Jurkat, Clone E6-1 (cell line): ENCODE results near the gene LZTS2.

Experiments
- DNase-seq: peaks from one replicate; pipeline ENCODE4 v3.0.0-alpha.2; 2011; ENCODE audit warnings: low read depth, low spot score
- H3K4me3 ChIP-seq: 2 replicates; pipeline ENCODE4 v1.5.1; 2011; ENCODE audit warnings: mild to moderate bottlenecking, low read length, control low read depth, moderate library complexity

Gene LZTS2

DNA sequence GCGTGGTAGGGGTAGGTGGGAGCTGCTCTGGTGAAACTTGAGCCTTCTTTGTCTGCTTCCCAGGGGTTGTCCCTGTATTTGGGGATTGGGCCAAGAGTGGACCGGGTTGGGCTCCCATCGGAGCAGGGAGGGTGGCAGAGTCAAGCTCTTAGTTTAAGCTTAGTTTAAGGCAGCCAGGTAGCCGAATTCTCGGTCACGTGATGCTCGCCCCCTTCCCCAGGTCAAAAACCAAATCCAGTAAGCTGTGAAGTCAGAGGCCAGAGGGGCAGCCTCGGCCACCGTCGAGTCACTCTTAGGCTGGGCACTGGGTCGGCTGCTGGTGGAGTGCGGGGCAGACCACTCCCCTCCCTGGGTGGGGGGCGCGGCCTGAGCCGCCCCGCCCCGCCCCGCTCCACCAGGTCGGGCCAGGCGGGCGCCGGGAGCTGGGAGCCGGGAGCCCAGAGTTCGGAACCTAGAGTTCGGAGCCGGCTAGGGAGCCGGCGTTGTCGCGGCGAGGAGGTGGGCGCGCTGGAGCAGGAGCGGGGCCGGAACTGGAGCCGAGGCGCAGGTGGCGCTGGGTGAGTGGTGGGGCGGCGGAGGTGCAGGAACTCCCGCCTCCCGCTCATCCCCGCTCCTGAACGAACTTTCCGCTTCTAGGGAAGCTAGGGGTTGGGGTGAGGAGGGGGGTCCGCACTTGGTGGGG lies 2.8 kb upstream of the LZTS2 start:
- H3K4me3 ChIP-seq = peak overlapping the region; percentile 65
- no peak for DNase-seq

DNA sequence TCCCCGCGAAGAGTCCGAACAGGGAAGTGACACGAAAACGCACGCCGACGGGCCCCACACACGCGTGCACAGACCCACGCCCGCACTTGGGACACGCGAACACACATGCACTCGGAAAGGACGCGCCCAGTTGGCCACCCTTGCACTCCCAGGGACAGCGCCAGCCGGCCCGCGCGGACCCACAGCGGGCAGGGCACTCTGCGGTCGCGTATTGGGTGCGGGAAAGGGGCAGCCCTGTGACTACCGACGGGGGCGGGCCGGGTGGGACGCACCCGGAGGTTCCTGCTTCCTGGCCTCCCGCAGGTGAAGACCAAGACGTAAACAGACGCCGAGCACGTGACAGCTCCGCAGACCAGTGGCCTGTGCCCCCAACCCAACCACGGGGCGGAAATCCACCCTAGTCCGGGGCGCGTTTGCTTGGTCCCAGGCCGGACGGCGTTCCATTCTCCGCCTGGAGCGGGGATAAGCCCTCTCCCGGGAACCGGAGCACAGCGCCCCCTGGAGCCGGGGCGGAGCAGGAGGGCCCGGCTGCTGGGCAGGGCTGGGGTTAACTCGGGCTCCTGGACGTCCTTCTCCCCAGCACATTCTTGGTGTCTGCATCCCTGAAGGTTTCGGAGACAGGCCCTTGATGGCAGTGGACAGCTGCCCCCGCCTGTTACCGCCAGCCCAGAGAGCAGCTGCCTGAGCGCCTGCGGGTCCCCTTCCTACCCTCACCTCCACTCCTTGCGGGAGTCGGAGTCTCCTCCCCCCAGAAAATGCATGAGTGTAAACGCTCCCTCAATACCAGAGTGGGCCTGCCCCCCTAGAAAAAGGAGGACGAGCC lies 2.0 kb upstream of the LZTS2 start:
- H3K4me3 ChIP-seq = peak overlapping the region; percentile 65
- DNase-seq = no peak

- no peak for DNase-seq
- H3K4me3 ChIP-seq = peak overlapping the region; percentile 65
These were observed 1.2 kb upstream of the LZTS2 start for GRCh38 chr10:100998183-100998990.

- peak overlapping the region; percentile 65 for H3K4me3 ChIP-seq
- DNase-seq = no peak
These were observed 442 bp upstream of the LZTS2 start for GRCh38 chr10:100998991-100999741.

DNA sequence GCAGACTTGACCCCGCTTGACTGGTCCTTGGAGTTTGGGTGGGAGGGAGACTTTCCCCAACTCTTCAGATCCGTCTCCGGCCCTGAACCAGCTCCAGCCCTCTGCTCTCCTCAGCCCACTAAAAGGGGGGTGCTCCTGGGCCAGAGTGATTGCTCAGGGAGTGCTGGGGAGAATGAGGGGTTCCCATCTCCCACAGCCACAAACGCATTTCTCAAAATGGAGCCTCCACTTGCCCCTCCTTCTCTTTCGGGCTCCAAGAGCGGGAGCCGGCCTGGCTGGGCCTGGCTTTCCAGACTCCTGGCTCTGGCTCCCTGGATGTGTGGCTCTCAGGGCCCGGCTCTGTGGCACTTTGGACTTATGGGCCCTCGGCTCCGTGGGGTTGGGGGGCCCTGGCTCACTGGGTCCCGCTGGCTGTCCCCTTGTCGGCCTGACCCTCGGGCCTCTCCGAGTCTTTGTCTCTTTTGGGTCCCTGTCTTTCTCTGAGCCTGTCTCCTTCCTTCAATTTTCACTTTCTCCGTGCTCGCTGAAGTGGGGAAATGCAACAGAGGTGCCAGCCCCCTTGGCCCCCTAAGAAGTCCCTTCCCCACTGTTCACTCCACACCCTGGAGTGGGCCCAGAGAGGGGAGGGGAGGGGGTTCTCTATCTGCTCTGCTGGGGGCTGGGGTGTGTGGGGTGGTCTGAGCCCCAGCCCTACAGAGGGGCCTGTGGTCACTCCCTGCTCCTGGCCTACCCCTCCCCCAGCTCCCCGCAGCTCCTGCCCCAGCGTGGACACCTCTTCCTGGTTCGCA lies 713 bp downstream of the LZTS2 start:
- H3K4me3 ChIP-seq = peak overlapping the region; percentile 40
- DNase-seq = no peak

GRCh38 chr10:101000915-101001658 lies 1.5 kb downstream of the LZTS2 start:
- no peak for DNase-seq
- no peak overlapping the region for H3K4me3 ChIP-seq

DNA sequence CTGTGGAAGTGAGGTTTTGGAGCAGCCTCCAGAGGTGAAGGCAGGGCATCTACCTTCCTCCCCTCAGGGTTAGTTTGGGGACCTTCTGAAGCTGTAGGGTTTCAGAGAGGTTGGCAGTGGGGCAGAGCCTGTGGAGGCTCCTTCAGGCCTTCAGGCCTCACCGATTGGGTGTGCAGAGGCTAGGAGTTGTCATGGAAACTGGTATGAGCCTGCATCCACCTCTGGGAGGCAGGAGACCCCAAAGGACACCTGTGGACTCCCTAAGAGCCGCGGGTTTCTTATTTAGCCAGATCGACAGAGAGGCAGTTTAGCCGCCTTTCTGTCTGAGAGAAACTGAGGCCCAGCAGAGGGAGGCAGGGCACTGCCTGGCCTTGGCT lies 2.0 kb downstream of the LZTS2 start:
- no peak for DNase-seq
- H3K4me3 ChIP-seq = no peak overlapping the region

DNA sequence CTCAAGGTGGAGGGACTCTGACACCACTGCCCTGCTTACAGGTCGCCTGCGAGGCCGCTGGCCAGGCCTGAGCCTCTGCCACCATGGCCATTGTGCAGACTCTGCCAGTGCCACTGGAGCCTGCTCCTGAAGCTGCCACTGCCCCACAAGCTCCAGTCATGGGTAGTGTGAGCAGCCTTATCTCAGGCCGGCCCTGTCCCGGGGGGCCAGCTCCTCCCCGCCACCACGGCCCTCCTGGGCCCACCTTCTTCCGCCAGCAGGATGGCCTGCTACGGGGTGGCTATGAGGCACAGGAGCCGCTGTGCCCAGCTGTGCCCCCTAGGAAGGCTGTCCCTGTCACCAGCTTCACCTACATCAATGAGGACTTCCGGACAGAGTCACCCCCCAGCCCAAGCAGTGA lies 2.8 kb downstream of the LZTS2 start:
- DNase-seq = no peak
- no peak overlapping the region for H3K4me3 ChIP-seq

DNA sequence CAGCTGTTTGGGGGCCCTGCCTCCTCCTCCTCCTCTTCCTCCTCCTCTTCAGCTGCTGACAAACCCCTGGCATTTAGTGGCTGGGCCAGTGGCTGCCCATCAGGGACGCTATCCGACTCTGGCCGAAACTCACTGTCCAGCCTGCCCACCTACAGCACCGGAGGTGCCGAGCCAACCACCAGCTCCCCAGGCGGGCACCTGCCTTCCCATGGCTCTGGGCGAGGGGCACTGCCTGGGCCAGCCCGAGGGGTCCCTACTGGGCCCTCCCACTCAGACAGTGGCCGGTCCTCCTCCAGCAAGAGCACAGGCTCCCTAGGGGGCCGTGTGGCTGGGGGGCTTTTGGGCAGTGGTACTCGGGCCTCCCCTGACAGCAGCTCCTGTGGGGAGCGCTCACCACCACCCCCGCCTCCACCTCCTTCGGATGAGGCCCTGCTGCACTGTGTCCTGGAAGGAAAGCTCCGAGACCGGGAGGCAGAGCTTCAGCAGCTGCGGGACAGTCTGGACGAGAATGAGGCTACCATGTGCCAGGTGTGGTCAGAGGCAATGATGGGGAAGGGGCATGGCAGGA lies 4.1 kb downstream of the LZTS2 start:
- DNase-seq = no peak
- H3K4me3 ChIP-seq = no peak overlapping the region

DNA sequence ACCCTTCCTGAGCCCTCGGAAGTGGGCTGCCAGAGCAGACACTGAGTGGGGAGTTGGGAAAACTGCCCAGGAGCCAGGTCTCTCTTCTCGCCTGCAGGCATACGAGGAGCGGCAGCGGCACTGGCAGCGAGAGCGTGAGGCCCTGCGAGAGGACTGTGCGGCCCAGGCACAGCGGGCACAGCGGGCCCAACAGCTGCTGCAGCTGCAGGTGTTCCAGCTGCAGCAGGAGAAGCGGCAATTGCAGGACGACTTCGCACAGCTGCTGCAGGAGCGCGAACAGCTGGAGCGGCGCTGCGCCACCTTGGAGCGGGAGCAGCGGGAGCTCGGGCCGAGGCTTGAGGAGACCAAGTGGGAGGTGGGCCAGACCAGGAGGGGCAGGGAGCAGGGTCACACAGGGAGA lies 5.8 kb downstream of the LZTS2 start:
- H3K4me3 ChIP-seq = no peak overlapping the region
- DNase-seq = no peak

GRCh38 chr10:101005869-101006567 lies 6.4 kb downstream of the LZTS2 start:
- no peak overlapping the region for H3K4me3 ChIP-seq
- DNase-seq = no peak

GRCh38 chr10:101006593-101007098 lies 7.0 kb downstream of the LZTS2 start:
- H3K4me3 ChIP-seq = no peak overlapping the region
- DNase-seq = no peak

DNA sequence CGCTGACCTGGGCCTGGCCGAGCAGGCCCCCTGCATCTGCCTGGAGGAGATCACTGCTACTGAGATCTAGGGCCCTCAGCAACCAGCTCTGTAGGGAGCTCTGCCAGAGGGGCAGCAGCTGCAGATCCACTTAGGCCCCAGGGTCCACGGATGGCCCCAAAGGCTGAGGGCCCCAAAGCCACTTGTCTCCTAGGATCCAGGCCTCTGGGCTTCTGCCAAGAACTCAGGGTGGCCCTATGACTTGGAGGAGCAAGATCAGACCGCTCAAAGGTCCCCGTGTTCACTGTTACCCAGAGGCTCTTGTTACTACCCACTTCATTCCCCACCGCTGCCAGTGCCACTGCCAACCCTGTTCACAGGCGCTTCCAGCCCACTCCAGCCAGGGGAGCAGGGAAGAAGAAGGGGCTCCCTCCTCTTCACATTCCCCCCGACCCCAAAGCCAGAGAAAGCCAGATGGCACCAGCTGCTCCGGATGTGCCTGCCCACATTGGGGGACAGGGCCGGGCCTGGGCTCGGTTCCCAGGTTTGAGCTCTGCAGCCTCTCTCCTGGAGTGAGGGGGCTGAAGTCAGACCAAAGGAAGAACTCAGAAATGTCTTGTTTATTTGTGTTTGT lies 7.6 kb downstream of the LZTS2 start:
- no peak for DNase-seq

DNA sequence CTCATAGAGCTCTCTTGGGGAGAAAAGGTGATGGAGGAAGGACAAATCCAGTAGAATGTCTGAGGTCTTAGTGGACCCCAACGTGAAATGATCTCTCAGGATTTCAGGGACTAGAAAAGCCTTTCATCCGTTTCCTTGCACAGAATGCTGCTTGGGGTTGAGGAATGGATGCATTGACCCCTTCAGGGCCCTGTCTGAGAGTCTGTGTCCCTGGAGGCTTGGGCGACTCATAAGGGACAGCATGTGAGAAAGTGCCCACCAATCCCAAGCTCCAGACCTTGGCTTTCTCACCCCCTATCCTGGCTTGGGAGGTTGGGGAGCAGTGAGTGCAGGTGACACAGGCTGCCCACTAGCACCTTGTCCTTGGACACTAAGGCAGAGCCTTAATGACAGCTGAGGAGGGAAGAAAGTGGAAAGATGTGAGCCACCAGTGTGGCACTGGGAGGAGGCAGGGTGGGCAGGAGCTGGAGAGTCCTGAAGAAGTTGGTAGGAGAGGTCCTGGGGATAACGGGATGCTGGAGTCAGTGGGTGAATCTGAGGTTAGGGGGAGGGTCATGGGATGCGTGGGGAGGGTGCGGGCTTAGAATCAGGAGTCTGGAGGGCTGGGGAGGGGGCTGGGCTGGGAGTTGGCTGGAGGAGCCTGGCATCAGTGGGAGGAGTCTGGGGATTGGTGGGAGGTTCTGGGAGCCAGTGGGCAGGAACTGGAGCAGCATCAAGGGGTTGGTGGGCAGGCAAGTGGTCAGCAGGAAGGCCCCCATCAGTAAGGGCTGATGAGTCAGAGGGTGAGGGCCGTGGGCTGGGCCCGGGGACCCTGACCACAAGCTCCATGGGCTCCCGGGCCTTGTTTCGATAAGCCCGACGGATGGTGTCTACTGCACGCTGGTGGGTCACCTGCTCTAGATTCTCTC lies 8.6 kb downstream of the LZTS2 start:
- no peak for DNase-seq
- H3K4me3 ChIP-seq = no peak overlapping the region

More for the DNA sequence above, 7.6 kb downstream of the LZTS2 start:
- H3K4me3 ChIP-seq = no peak overlapping the region

DNA sequence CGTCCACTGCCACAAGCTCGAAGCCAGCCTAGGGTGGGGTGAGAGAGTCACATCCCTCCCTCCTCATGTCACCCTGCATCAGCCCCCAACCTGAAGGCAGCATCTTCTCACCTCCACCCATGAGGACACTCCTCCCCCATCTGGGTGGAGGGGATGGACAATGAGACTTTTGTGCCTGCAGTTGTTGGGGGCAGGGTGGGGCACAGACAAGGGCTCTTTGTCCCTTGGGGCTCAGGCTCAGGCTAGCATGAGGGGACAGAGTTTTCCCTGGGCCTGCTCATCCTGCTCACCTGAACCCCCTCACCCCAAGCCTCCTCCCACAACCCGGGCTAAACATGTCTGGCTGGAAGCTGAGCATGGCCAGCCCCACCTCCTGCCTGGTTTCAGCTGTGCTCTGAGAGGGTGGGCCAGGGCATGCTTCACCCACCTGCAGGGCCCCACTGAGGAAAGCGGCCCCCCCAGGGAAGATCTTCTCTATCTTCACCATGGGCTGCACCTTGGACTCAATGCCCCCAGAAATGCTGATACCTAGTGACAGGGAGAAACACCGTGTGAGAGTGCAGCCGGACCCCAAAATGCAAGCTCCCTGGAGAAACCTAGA lies 9.3 kb downstream of the LZTS2 start:
- no peak for DNase-seq
- H3K4me3 ChIP-seq = no peak overlapping the region
